CD14-positive monocyte (primary cell): ENCODE measurements around the gene ZBTB49. TPM values are rescaled to one million over a fixed set of nuclear protein-coding genes. Genes with fewer than 3 reads are reported as not detected.
A peak's percentile ranks its signal among the peaks of the same experiment; 100 is the strongest.

Source experiments
- DNase-seq, 3 donors: peaks; one replicate each; pipeline ENCODE4 v3.0.0-alpha.2; 2011 to 2022
- H2AFZ ChIP-seq: 2 replicates; pipeline ENCODE4 v1.6.0; 2012; ENCODE audit warnings: mild to moderate bottlenecking, low read depth, low read length, inconsistent platforms; ENCODE audit not compliant: insufficient read depth, poor library complexity, severe bottlenecking
- H3K27ac ChIP-seq, 2 donors: 1 replicate in 1 of 2; 2 replicates in 1 of 2; pipeline ENCODE4 v1.5.1; 2012 to 2013; ENCODE audit warnings: low read length in 2 of 2, control low read depth in 1 of 2, inconsistent platforms in 1 of 2, low read depth in 1 of 2, mild to moderate bottlenecking in 1 of 2
- H3K27me3 ChIP-seq, 2 donors: one replicate each; pipeline versions ENCODE4 v1.6.0 to v1.6.1; 2011 to 2013; ENCODE audit warnings: low read length in 2 of 2; ENCODE audit not compliant: control insufficient read depth in 2 of 2, insufficient read depth in 2 of 2
- H3K36me3 ChIP-seq, 2 donors: replicated peaks in 1 of 2; 1 replicate in 1 of 2; 2 replicates in 1 of 2; pipeline versions ENCODE4 v1.5.1 to v1.6.1; 2012 to 2013; ENCODE audit warnings: low read length in 2 of 2, control low read depth in 1 of 2, inconsistent platforms in 1 of 2, mild to moderate bottlenecking in 1 of 2; ENCODE audit not compliant: insufficient read depth in 2 of 2, control insufficient read depth in 1 of 2
- H3K4me1 ChIP-seq, 2 donors: 1 replicate in 1 of 2; 2 replicates in 1 of 2; pipeline versions ENCODE4 v1.5.1 to v1.6.1; 2012 to 2013; ENCODE audit warnings: low read length in 2 of 2, control low read depth in 1 of 2, inconsistent platforms in 1 of 2, mild to moderate bottlenecking in 1 of 2, moderate library complexity in 1 of 2; ENCODE audit not compliant: insufficient read depth in 2 of 2, control insufficient read depth in 1 of 2
- H3K4me2 ChIP-seq: replicated peaks from 2 replicates; pipeline ENCODE3; 2012; ENCODE audit warnings: low read length, moderate library complexity, mild to moderate bottlenecking; ENCODE audit not compliant: poor library complexity, severe bottlenecking; ENCODE audit errors: extremely low read depth
- H3K4me3 ChIP-seq, 3 experiments: fragments of 200-600 bp in 1 of 3; sonication (generic) in 1 of 3; replicated peaks in 1 of 3; 1 replicate in 2 of 3; 2 replicates in 1 of 3; pipeline ENCODE4 v1.5.1; 2011 to 2013; ENCODE audit warnings: low read length in 3 of 3, mild to moderate bottlenecking in 3 of 3, control low read depth in 2 of 3, low read depth in 2 of 3, inconsistent platforms in 1 of 3, moderate library complexity in 1 of 3
- H3K79me2 ChIP-seq: 2 replicates; pipeline ENCODE4 v1.6.0; 2012; ENCODE audit warnings: mild to moderate bottlenecking, control low read depth, inconsistent platforms, low read length, moderate library complexity; ENCODE audit not compliant: insufficient read depth
- H3K9ac ChIP-seq: 2 replicates; pipeline ENCODE4 v1.6.0; 2017; ENCODE audit warnings: low read length, mild to moderate bottlenecking; ENCODE audit not compliant: insufficient read depth, poor library complexity, severe bottlenecking
- H3K9me3 ChIP-seq, 2 donors: replicated peaks in 1 of 2; 1 replicate in 1 of 2; 2 replicates in 1 of 2; pipeline versions ENCODE4 v1.5.1 to v1.6.1; 2012 to 2013; ENCODE audit warnings: low read length in 2 of 2, control low read depth in 1 of 2; ENCODE audit not compliant: control insufficient read depth in 1 of 2, insufficient read depth in 1 of 2
- H4K20me1 ChIP-seq: 2 replicates; pipeline ENCODE4 v1.6.0; 2012; ENCODE audit warnings: mild to moderate bottlenecking, low read length, control low read depth, moderate library complexity; ENCODE audit not compliant: insufficient read depth
- H3K27ac Mint-ChIP-seq, 7 donors: one replicate each; pipeline ENCODE4 v1.8.0; 2020; ENCODE audit warnings: mild to moderate bottlenecking in 7 of 7, mixed read lengths in 7 of 7, moderate library complexity in 6 of 7, inconsistent platforms in 2 of 7
- H3K27me3 Mint-ChIP-seq, 3 donors: one replicate each; pipeline ENCODE4 v1.8.0; 2021 to 2022; ENCODE audit warnings: low read depth in 3 of 3, mild to moderate bottlenecking in 3 of 3, mixed read lengths in 3 of 3, moderate library complexity in 3 of 3, inconsistent platforms in 1 of 3
- H3K36me3 Mint-ChIP-seq, 2 donors: one replicate each; pipeline ENCODE4 v1.8.0; 2020; ENCODE audit warnings: mixed read lengths in 2 of 2, inconsistent platforms in 1 of 2, mild to moderate bottlenecking in 1 of 2
- H3K4me1 Mint-ChIP-seq: one replicate; pipeline ENCODE4 v1.8.0; 2020; ENCODE audit warnings: mild to moderate bottlenecking, mixed read lengths
- H3K4me3 Mint-ChIP-seq, 2 donors: one replicate each; pipeline ENCODE4 v1.8.0; 2020; ENCODE audit warnings: mild to moderate bottlenecking in 2 of 2, mixed read lengths in 2 of 2, moderate library complexity in 1 of 2
- H3K9me3 Mint-ChIP-seq, 7 donors: one replicate each; pipeline ENCODE4 v1.8.0; 2020 to 2022; ENCODE audit warnings: mixed read lengths in 7 of 7, mild to moderate bottlenecking in 6 of 7, moderate library complexity in 6 of 7, inconsistent platforms in 2 of 7
- CTCF ChIP-seq: fragments of 200-600 bp; IDR thresholded peaks from one replicate; pipeline ENCODE4 v1.8.0; 2022; ENCODE audit warnings: antibody characterized with exemption, mild to moderate bottlenecking
- WGBS: methylation state at CpG from one replicate; pipeline ENCODE4 v1.1.5; 2013; ENCODE audit warnings: missing lambda C conversion rate; ENCODE audit not compliant: insufficient coverage; 5-methylcytosine and 5-hydroxymethylcytosine counted together
- intact Hi-C, 2 donors: fragments of 100-400 bp; cut with micrococcal nuclease; formaldehyde crosslinking; loops; one replicate each; pipeline versions ENCODE4 v1.15.0 to v1.15.1; 2023
- polyA plus RNA-seq, 3 donors: library from polyadenylated mRNA; depleted of rRNA in 1 of 3; unstranded in 2 of 3; stranded (reverse) in 1 of 3; fragments of 300-500 nt in 2 of 3; fragments of >200 nt in 1 of 3; fragmentation: Illumina TruSeq in 2 of 3; gene quantifications; 1 replicate in 2 of 3; 2 replicates in 1 of 3; pipeline ENCODE4 v1.2.3, GENCODE V29; 2012 to 2021

Gene ZBTB49
- polyA plus RNA-seq, 3 donors: 1.4 to 3.8 (median 1.7) TPM

GRCh38 chr4:4306920-4307319 lies 16.9 kb downstream of the ZBTB49 start:
- peak overlapping the region in 4 of 7 donors; percentile 4 to 81 (median 46) for H3K27ac Mint-ChIP-seq

GRCh38 chr4:4308800-4309441 lies 18.9 kb downstream of the ZBTB49 start:
- Mint-ChIP-seq H3K27ac (no peak overlapping the region), H3K4me1 (no peaks in the 10 kb centered on the region), H3K4me3 (no peak overlapping the region), H3K9me3 (no peaks in the 10 kb centered on the region), H3K27me3 (no peaks in the 10 kb centered on the region), H3K36me3 (peaks cover 46 to 47% of the 10 kb centered on the region in 2 donors)
- intact Hi-C loops: no loop called here
- no peaks in the 10 kb centered on the region for H3K9me3 ChIP-seq
- no peak overlapping the region for H3K4me2 ChIP-seq
- 98% methylated on average over 6 of the region's 9 CpGs for WGBS
- DNase-seq: no peak
- H3K27me3 ChIP-seq: no peaks in the 10 kb centered on the region
- peaks cover 5% of the 10 kb centered on the region for H4K20me1 ChIP-seq
- no peaks in the 10 kb centered on the region for H3K79me2 ChIP-seq
- H3K36me3 ChIP-seq: peaks cover 27 to 76% of the 10 kb centered on the region in 2 donors
- no peak overlapping the region for H3K4me3 ChIP-seq
- H2AFZ ChIP-seq: no peak overlapping the region
- TF ChIP-seq CTCF: no peak
- H3K4me1 ChIP-seq: no peaks in the 10 kb centered on the region
- H3K27ac ChIP-seq: no peak overlapping the region
- no peak overlapping the region for H3K9ac ChIP-seq

More at GRCh38 chr4:4306920-4307319, 16.9 kb downstream of the ZBTB49 start:
- WGBS: 100% methylated on average over 11 of the region's 11 CpGs
- Histone ChIP-seq H3K27ac (no peak overlapping the region), H3K4me3 (no peak overlapping the region), H4K20me1 (peaks cover 5% of the 10 kb centered on the region), H3K9ac (no peak overlapping the region), H3K27me3 (no peaks in the 10 kb centered on the region), H3K36me3 (peaks cover 24 to 76% of the 10 kb centered on the region in 2 donors), H3K79me2 (no peaks in the 10 kb centered on the region), H3K4me2 (no peak overlapping the region), H2AFZ (no peak overlapping the region), H3K4me1 (no peaks in the 10 kb centered on the region), H3K9me3 (no peaks in the 10 kb centered on the region)
- Mint-ChIP-seq H3K4me3 (no peak overlapping the region), H3K27me3 (no peaks in the 10 kb centered on the region), H3K9me3 (no peaks in the 10 kb centered on the region), H3K36me3 (peaks cover 43% of the 10 kb centered on the region in 2 donors), H3K4me1 (no peaks in the 10 kb centered on the region)
- no peak for TF ChIP-seq CTCF
- no peak for DNase-seq
- intact Hi-C loops: no loop called here
